Caco-2 (cell line): ENCODE measurements around the gene GALK2. TPM values are rescaled to one million over a fixed set of nuclear protein-coding genes. Genes with fewer than 3 reads are reported as not detected.

ENCODE experiments used
- BruUV-seq: library from RNA; stranded (reverse); fragments of 400-500 nt; replicated peaks from 2 replicates; lab custom pipeline; 2021; lab: Mats Ljungman, UMichigan
- CTCF ChIA-PET: fragments of 300-600 bp; sonication (Branson Sonifier 250); formaldehyde crosslinking; loops from one replicate; lab custom pipeline; 2022; ENCODE audit warnings: antibody characterized with exemption; lab: Charles Lee
- POLR2A ChIA-PET: fragments of 300-600 bp; sonication (Branson Sonifier 250); formaldehyde crosslinking; loops from one replicate; lab custom pipeline; 2022; ENCODE audit warnings: antibody characterized with exemption; lab: Charles Lee
- DNase-seq, 2 experiments: peaks; one replicate each; pipeline versions ENCODE4 v3.0.0 to v3.0.0-alpha.2; 2020 to 2022
- H3K27me3 ChIP-seq: replicated peaks from 2 replicates; pipeline ENCODE4 v1.6.0; 2011; ENCODE audit warnings: low read length; ENCODE audit not compliant: control insufficient read depth, insufficient read depth
- H3K36me3 ChIP-seq: 2 replicates; pipeline ENCODE4 v1.5.1; 2011; ENCODE audit warnings: low read length; ENCODE audit not compliant: control insufficient read depth, insufficient read depth
- H3K4me1 ChIP-seq: fragments of 250-450 bp; sonication (Bioruptor Pico); 2 replicates; pipeline ENCODE4 v1.5.1; 2020; ENCODE audit warnings: mild to moderate bottlenecking
- H3K4me3 ChIP-seq: 2 replicates; pipeline ENCODE4 v1.5.1; 2011; ENCODE audit warnings: low read depth, mild to moderate bottlenecking, control low read depth, low read length
- H3K9me3 ChIP-seq: fragments of 250-450 bp; sonication (Bioruptor Pico); 2 replicates; pipeline ENCODE4 v1.5.1; 2020; ENCODE audit warnings: mild to moderate bottlenecking, moderate library complexity
- H3K27ac Mint-ChIP-seq: one replicate; pipeline ENCODE4 v1.8.0; 2022; ENCODE audit warnings: mixed read lengths; ENCODE audit not compliant: unreplicated experiment
- H3K27me3 Mint-ChIP-seq: one replicate; pipeline ENCODE4 v1.8.0; 2022; ENCODE audit warnings: mixed read lengths; ENCODE audit not compliant: insufficient read depth, unreplicated experiment
- H3K36me3 Mint-ChIP-seq: one replicate; pipeline ENCODE4 v1.8.0; 2022; ENCODE audit warnings: mild to moderate bottlenecking, mixed read lengths; ENCODE audit not compliant: insufficient read depth, unreplicated experiment
- H3K4me1 Mint-ChIP-seq: one replicate; pipeline ENCODE4 v1.8.0; 2022; ENCODE audit warnings: low read depth, mixed read lengths; ENCODE audit not compliant: unreplicated experiment
- H3K4me3 Mint-ChIP-seq: one replicate; pipeline ENCODE4 v1.8.0; 2022; ENCODE audit warnings: mild to moderate bottlenecking, moderate library complexity, mixed read lengths; ENCODE audit not compliant: unreplicated experiment
- H3K9me3 Mint-ChIP-seq: one replicate; pipeline ENCODE4 v1.8.0; 2022; ENCODE audit warnings: mixed read lengths; ENCODE audit not compliant: unreplicated experiment
- intact Hi-C: fragments of 100-400 bp; cut with micrococcal nuclease; formaldehyde crosslinking; loops from one replicate; pipeline ENCODE4 v1.10.0; 2022; ENCODE audit not compliant: unreplicated experiment
- microRNA-seq: library from miRNA; unstranded; fragments of <30 nt; microRNA quantifications from one replicate; pipeline ENCODE4 v1.2.0, GENCODE V29; 2022
- total RNA-seq: library from RNA; stranded (reverse); gene quantifications from 2 replicates; pipeline ENCODE4 v1.2.3, GENCODE V29; 2022
- TF ChIP-seq, protein P1 (sequence below), 2 experiments: fragments of 200-600 bp in 1 of 2; IDR thresholded peaks; 1 replicate in 1 of 2; 2 replicates in 1 of 2; pipeline versions ENCODE4 v1.5.1 to v1.8.0; 2011 to 2022; ENCODE audit warnings: antibody characterized with exemption in 1 of 2, control low read depth in 1 of 2, inconsistent platforms in 1 of 2, low read depth in 1 of 2, low read length in 1 of 2, mild to moderate bottlenecking in 1 of 2, moderate library complexity in 1 of 2; ENCODE audit not compliant: insufficient read depth in 1 of 2, severe bottlenecking in 1 of 2, unreplicated experiment in 1 of 2

Gene GALK2
- total RNA-seq, 1 experiment from 2014 or later, result 25.5 TPM

DNA sequence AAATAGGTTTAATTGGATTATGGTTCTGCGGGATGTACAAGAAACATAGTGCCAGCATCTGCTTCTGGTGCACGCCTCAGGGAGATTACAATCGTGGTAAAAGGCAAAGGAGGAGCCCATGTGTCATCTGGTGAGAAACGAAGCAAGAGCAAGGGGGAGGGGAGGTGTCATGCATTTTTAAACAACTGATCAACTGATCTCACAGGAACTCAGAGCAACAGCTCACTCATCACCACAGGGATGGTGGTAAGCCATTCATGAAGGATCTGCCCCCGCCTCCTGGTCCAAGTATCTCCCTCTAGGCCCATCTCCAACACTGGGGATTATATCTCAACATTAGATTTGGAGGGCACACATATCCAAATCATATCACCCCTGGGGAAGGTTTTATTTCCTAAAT, 210.9 kb downstream of the GALK2 start:
- Mint-ChIP-seq H3K27me3 (no peaks in the 10 kb centered on the region), H3K27ac (no peak overlapping the region), H3K9me3 (no peaks in the 10 kb centered on the region), H3K4me3 (no peak overlapping the region), H3K4me1 (no peaks in the 10 kb centered on the region), H3K36me3 (no peaks in the 10 kb centered on the region)
- no TSS peak for BruUV-seq
- no peak for DNase-seq
- ChIA-PET CTCF (no interaction called here), POLR2A (no interaction called here)
- no peaks in the 10 kb centered on the region for H3K9me3 ChIP-seq
- no peaks in the 10 kb centered on the region for H3K27me3 ChIP-seq
- intact Hi-C loops, result no loop called here
- no peaks in the 10 kb centered on the region for H3K4me1 ChIP-seq
- H3K4me3 ChIP-seq, result no peak overlapping the region
- TF ChIP-seq, protein P1, sequence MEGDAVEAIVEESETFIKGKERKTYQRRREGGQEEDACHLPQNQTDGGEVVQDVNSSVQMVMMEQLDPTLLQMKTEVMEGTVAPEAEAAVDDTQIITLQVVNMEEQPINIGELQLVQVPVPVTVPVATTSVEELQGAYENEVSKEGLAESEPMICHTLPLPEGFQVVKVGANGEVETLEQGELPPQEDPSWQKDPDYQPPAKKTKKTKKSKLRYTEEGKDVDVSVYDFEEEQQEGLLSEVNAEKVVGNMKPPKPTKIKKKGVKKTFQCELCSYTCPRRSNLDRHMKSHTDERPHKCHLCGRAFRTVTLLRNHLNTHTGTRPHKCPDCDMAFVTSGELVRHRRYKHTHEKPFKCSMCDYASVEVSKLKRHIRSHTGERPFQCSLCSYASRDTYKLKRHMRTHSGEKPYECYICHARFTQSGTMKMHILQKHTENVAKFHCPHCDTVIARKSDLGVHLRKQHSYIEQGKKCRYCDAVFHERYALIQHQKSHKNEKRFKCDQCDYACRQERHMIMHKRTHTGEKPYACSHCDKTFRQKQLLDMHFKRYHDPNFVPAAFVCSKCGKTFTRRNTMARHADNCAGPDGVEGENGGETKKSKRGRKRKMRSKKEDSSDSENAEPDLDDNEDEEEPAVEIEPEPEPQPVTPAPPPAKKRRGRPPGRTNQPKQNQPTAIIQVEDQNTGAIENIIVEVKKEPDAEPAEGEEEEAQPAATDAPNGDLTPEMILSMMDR (IDR thresholded peaks at IDR 0.05; ENCODE audit: insufficient read depth in 1 of 2, low read depth in 1 of 2, low read length in 1 of 2, severe bottlenecking in 1 of 2, unreplicated experiment in 1 of 2), result no peak
- H3K36me3 ChIP-seq, result no peaks in the 10 kb centered on the region

Small RNA genes lying within 50 kb of the gene (microRNA-seq; reads per million reads assigned to microRNA genes)
- gene MIR4716, result not detected

Other genes starting within 250 kb of the GALK2 start
- not detected in 2 replicates for gene SHC4, start 206.3 kb upstream of the GALK2 start, total RNA-seq
- gene SECISBP2L, start 123.8 kb upstream of the GALK2 start, total RNA-seq, result 27.9 and 29.7 TPM in 2 replicates
- 83.8 and 85.4 TPM in 2 replicates for gene COPS2, start 14.6 kb upstream of the GALK2 start, total RNA-seq